HG02840 (cell line): Measurements from ENCODE around the gene COP1.
"Not testable (repeated sequence)": the region's sequence is repeated elsewhere in the genome, so short reads cannot be mapped to it uniquely, and the experiment has no call there.

ENCODE experiments used
- ATAC-seq: cut with Tn5 transposase; IDR thresholded peaks from one replicate; pipeline ENCODE4 v1.9.1; 2021; ENCODE audit warnings: mild to moderate bottlenecking, moderate library complexity, moderate number of reproducible peaks; ENCODE audit not compliant: unreplicated experiment, low FRiP score

Gene COP1

DNA sequence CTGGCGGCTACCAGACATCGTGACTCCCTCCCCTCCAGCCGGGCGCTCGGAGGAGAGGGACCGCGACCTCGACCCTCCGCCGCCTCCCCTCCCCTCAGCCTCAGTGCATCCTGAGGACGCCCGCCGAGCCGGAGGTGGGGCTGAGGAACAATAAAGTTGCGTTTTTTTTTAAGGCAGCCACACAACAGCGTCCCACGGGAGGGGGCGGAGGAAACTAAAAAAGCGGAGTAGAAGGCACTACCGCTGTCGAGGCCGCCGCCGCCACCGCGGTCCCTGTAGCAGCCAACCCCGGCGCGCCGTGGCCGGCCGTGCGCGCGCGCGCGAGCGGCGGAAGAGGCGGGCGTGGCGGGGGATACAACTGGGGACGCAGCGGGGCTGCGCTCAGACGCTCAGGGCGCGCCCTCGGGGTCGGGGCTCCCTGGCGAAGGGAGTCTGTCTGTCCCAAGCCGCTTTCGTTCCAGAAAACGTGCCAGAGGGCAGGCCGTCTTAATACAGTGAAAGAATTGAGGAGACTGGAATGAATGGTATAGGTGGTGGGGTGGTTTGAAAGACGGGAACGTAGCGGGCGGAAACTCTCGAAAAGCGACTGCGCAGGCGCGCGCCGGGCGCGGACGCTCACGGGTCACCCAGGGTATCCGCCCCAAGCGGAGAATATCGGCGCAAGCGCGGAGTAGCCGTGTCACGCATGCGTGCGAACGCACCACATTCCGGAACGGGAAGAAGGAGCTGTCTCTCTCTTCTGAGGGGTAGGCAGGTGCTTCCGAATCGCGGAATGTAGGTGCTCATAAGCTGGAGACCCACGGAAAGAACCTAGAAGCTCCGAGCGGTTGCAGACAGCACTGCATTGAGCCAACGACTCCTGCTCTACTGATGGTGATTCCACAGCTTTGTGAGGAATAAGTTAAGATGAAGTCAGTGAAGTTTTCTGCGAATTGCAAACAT lies at the start of gene COP1:
Gene COP1 (minus strand): TSS at position 326 of the 942 bp plus-strand sequence. CDS start 308 bp downstream, at position 18.
- peak; percentile 77 for ATAC-seq

GRCh38 chr1:176252191-176252590 lies 45.1 kb upstream of the COP1 start:
- no peak for ATAC-seq

- ATAC-seq: no peak
Measured at GRCh38 chr1:176244851-176245250, 37.8 kb upstream of the COP1 start.

DNA sequence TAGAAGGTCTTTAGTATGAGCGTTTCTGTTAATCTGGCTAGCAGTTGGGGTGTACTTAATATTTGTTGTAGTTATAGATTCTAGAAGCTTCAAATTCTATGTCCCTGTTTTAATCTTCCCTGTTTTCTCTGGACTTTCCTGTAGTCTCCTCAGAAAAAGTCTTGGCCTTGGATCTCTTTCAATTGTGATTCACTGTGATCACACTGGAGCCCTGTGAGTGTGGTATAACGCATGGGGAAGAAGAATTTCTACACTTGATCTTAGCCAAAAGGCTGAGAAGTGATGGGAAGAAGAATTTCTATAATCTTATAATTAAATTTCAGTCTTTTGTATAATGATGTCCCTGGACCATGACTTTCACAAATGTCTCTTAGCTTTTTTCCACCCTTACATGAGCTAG lies 36.7 kb upstream of the COP1 start:
- no peak for ATAC-seq

DNA sequence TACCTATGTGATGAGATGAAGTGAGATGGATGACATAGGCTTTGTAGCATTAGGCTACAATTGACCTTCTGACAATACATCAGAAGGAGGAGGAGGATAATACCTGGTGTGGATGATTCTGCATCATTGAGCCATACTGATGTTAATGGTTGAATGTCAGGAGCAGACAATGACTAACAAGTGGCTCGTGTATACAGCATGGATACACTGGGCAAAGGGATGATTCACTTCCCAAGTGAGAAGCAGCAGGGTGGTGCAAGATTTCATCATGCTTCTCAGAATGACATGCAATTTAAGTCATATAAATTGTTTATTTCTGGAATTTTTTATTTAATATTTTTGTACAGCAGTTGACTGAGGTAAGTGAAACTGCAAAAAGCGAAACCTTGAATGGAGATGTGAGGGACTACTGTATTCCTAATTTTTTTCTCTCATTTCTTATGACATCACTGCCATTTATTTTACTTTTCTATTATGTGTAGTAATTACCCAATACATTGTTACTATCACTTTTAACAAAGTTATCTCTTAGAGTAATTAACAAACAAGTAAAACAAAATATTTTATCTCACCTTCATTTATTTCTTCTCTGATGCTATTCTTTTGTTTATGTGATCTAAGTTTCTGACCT lies 34.4 kb upstream of the COP1 start:
- ATAC-seq: no peak

- not testable (repeated sequence) for ATAC-seq
Measured at GRCh38 chr1:176233657-176234056, 26.6 kb upstream of the COP1 start.

DNA sequence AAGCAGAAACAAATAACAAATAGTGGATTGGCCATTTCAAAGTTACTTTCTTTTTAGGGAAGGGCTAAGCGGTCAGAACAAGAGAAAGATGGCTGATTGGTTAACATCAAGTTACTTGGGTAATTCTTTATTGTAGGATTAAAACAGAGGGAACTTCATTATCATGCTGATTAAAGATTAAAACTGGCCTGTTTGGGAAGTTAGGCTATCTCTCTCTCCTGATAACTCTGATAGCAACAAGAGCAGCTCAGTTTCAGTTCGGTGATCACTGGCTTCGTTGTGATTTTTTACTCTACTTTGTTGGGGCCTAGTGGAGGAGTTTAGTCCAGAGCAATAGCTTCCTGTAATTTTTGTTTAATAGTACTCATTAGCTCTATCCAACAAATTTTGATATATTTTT lies 20.5 kb upstream of the COP1 start:
- ATAC-seq: no peak

- no peak for ATAC-seq
Measured at GRCh38 chr1:176225911-176226310, 18.8 kb upstream of the COP1 start.

- ATAC-seq: no peak
Measured at GRCh38 chr1:176225479-176225875, 18.4 kb upstream of the COP1 start.

GRCh38 chr1:176222196-176222595 lies 15.1 kb upstream of the COP1 start:
- ATAC-seq: no peak

GRCh38 chr1:176220100-176220689 lies 13.1 kb upstream of the COP1 start:
- no peak for ATAC-seq

DNA sequence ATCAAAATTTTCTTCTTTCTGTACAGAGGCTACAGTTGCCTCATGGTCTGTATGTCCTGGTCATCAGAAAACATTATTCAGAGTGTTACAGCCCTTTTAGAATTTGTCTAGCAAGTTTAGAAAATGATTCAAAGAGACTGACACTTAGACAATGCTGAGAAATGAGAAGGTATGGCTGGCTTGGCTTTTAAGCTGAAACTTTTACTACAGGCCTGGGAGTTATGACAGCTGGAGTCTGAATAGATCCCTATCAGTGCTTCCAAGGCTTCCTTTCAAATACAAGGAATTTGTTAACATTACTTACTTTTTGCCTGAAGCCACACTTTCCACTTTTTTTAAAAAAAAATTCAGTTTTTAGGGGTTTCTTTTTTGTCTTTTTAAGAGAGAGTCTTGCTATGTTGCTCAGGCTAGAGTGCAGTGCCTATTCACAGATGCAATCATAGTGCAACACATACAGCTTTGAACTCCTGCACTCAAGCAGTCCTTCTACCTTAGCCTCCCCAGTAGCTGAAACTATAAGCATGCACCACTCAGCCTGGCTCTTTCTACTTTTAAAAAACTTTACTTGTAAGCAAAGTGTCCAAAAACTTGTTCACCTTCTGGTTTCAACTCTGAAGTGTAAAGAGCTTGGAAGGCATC lies 10.5 kb upstream of the COP1 start:
- ATAC-seq: no peak

DNA sequence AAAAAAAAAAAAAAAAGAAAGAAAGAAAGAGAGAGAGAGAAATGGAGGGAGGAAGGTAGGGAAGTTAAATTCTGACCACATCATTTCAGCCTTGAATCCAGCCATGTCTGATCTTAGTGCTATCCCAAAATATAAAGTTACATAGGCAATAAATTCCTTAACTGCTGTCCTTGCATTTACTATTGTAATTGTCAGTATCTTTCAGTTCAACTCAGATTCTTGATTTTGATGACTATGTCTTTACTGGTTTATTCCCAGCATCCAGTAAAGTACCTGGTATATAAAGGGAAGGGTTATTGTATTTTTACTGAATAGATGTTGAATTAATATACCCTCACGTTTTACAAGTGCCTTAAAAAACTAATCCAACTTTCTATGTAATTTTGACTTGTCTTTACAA lies 8.9 kb upstream of the COP1 start:
- no peak for ATAC-seq

GRCh38 chr1:176211396-176212165 lies 4.5 kb upstream of the COP1 start:
- ATAC-seq: no peak

DNA sequence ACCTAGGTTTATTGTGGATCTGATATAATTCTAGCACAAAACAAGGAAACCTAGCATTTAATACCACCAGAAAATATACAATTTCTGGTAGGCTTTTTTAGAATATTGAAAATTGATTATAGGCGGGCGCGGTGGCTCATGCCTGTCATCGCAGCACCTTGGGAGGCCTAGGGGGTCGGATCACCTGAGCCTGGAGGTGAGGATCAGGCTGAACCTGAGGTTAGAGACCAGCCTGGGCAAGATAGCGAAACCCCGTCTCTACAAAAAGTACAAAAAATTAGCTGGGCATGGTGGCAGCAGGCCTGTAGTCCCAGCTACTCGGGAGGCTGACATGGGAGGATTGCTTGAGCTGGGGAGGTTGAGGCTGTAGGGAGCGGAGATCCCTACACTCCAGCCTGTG lies 948 bp upstream of the COP1 start:
- no peak for ATAC-seq

- peak; percentile 25 for ATAC-seq
Measured at GRCh38 chr1:176206006-176206960, 803 bp downstream of the COP1 start.

DNA sequence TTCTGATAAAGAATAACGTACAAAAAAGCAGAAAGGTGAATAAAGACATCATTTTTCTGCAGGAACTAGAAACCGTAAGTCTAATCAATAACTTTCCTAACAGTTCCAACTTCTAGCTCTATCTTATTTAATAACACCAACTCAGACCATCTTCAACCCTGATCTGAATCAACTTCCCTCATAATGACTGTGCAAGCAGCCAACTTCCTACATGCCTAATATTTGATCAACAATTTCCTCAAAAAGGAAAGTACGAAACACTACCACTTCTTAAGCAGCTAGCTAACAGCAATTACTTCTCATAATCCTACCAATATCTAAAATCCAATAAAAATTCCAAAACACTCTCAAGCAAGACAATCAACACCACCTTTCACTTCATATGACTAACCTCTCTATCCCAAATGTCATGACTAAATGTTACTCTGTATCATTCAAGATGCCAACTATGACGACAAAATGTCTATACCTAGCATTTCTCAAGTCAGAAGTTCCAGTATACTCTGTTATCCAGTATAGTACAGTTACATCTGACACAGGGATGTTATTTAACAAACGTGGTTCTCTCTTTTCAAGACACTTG lies 1.7 kb downstream of the COP1 start:
- ATAC-seq: no peak

DNA sequence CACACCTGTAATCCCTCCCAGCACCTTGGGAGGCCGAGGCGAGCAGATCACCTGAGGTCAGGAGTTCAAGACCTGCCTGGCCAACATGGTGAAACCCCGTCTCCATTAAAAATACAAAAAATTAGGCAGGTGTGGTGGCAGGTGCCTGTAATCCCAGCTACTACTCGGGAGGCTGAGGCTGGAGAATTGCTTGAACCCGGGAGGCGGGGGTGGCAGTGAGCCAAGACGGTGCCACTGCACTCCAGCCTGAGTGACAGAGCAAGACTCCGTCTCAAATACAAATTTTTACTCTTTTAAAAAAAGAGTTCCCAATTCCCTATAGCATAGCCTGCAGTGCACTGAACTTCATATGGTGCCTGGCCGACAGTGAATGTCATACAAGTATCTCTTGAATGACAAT lies 2.4 kb downstream of the COP1 start:
- not testable (repeated sequence) for ATAC-seq

- no peak for ATAC-seq
Measured at GRCh38 chr1:176203735-176204134, 3.4 kb downstream of the COP1 start.
